IPS-18a (cell line): ENCODE data around the gene GPR68.

Experiments
- H3K27ac ChIP-seq: one replicate; pipeline ENCODE4 v1.5.1; 2013; ENCODE audit warnings: low read length
- H3K27me3 ChIP-seq: one replicate; pipeline ENCODE4 v1.6.1; 2013; ENCODE audit warnings: mild to moderate bottlenecking, low read length; ENCODE audit not compliant: control insufficient read depth, insufficient read depth
- H3K36me3 ChIP-seq: one replicate; pipeline ENCODE4 v1.6.1; 2013; ENCODE audit warnings: low read depth, low read length; ENCODE audit not compliant: control insufficient read depth
- H3K4me1 ChIP-seq: one replicate; pipeline ENCODE4 v1.6.1; 2013; ENCODE audit warnings: low read depth, low read length; ENCODE audit not compliant: control insufficient read depth
- H3K4me3 ChIP-seq: one replicate; pipeline ENCODE4 v1.5.1; 2013; ENCODE audit warnings: low read length
- H3K9ac ChIP-seq: one replicate; pipeline ENCODE4 v1.6.1; 2013; ENCODE audit warnings: mild to moderate bottlenecking, low read length, moderate library complexity
- H3K9me3 ChIP-seq: one replicate; pipeline ENCODE4 v1.6.1; 2013; ENCODE audit warnings: low read depth, low read length; ENCODE audit not compliant: control insufficient read depth

GPR68 gene

GRCh38 chr14:91258876-91259275 is 14.4 kb upstream of the GPR68 start:
- Histone ChIP-seq H3K9ac (no peak overlapping the region), H3K27me3 (peaks cover 20% of the 10 kb centered on the region), H3K4me1 (peaks cover 5% of the 10 kb centered on the region), H3K27ac (no peak overlapping the region), H3K4me3 (no peak overlapping the region), H3K36me3 (no peaks in the 10 kb centered on the region), H3K9me3 (no peaks in the 10 kb centered on the region)

- Histone ChIP-seq H3K36me3 (no peaks in the 10 kb centered on the region), H3K27me3 (peaks cover 15% of the 10 kb centered on the region), H3K9ac (no peak overlapping the region), H3K4me3 (no peak overlapping the region), H3K27ac (no peak overlapping the region), H3K9me3 (no peaks in the 10 kb centered on the region), H3K4me1 (peaks cover 5% of the 10 kb centered on the region)
Observed at GRCh38 chr14:91258011-91258618, 13.6 kb upstream of the GPR68 start.

GRCh38 chr14:91257328-91258010 is 13.0 kb upstream of the GPR68 start:
- Histone ChIP-seq H3K36me3 (no peaks in the 10 kb centered on the region), H3K4me1 (peaks cover 9% of the 10 kb centered on the region), H3K27ac (no peak overlapping the region), H3K9me3 (no peaks in the 10 kb centered on the region), H3K9ac (no peak overlapping the region), H3K27me3 (peaks cover 19% of the 10 kb centered on the region), H3K4me3 (no peak overlapping the region)

GRCh38 chr14:91256661-91257060 is 12.2 kb upstream of the GPR68 start:
- H3K9ac ChIP-seq: no peak overlapping the region
- no peak overlapping the region for H3K27ac ChIP-seq
- peaks cover 9% of the 10 kb centered on the region for H3K4me1 ChIP-seq
- H3K27me3 ChIP-seq: peaks cover 20% of the 10 kb centered on the region
- H3K4me3 ChIP-seq: no peak overlapping the region
- no peaks in the 10 kb centered on the region for H3K36me3 ChIP-seq
- no peaks in the 10 kb centered on the region for H3K9me3 ChIP-seq

- Histone ChIP-seq H3K4me1 (peaks cover 9% of the 10 kb centered on the region), H3K9ac (no peak overlapping the region)
Observed at GRCh38 chr14:91255026-91255695, 10.7 kb upstream of the GPR68 start.

GRCh38 chr14:91254461-91254860 is 10.0 kb upstream of the GPR68 start:
- Histone ChIP-seq H3K4me1 (peaks cover 9% of the 10 kb centered on the region), H3K4me3 (no peak overlapping the region), H3K9ac (no peak overlapping the region), H3K9me3 (no peaks in the 10 kb centered on the region), H3K36me3 (no peaks in the 10 kb centered on the region), H3K27me3 (peaks cover 20% of the 10 kb centered on the region), H3K27ac (no peak overlapping the region)

More at GRCh38 chr14:91255026-91255695, 10.7 kb upstream of the GPR68 start:
- Histone ChIP-seq H3K9me3 (no peaks in the 10 kb centered on the region), H3K27me3 (peaks cover 20% of the 10 kb centered on the region), H3K4me3 (no peak overlapping the region), H3K36me3 (no peaks in the 10 kb centered on the region), H3K27ac (no peak overlapping the region)

- H3K4me1 ChIP-seq: peaks cover 9% of the 10 kb centered on the region
- peaks cover 20% of the 10 kb centered on the region for H3K27me3 ChIP-seq
- no peak overlapping the region for H3K9ac ChIP-seq
- H3K27ac ChIP-seq: no peak overlapping the region
- no peaks in the 10 kb centered on the region for H3K36me3 ChIP-seq
- H3K4me3 ChIP-seq: peak overlapping the region; percentile 64
- H3K9me3 ChIP-seq: no peaks in the 10 kb centered on the region
Observed at GRCh38 chr14:91253795-91254323, 9.4 kb upstream of the GPR68 start.

- Histone ChIP-seq H3K9ac (no peak overlapping the region), H3K9me3 (no peaks in the 10 kb centered on the region), H3K27ac (no peak overlapping the region), H3K4me1 (peaks cover 9% of the 10 kb centered on the region), H3K36me3 (no peaks in the 10 kb centered on the region), H3K4me3 (peak overlapping the region; percentile 64), H3K27me3 (peaks cover 20% of the 10 kb centered on the region)
Observed at GRCh38 chr14:91252871-91253794, 8.6 kb upstream of the GPR68 start.

GRCh38 chr14:91250912-91251311 is 6.4 kb upstream of the GPR68 start:
- Histone ChIP-seq H3K27ac (no peak overlapping the region), H3K27me3 (peaks cover 20% of the 10 kb centered on the region), H3K4me1 (peaks cover 4% of the 10 kb centered on the region), H3K36me3 (no peaks in the 10 kb centered on the region), H3K4me3 (no peak overlapping the region), H3K9ac (no peak overlapping the region), H3K9me3 (no peaks in the 10 kb centered on the region)

- peaks cover 4% of the 10 kb centered on the region for H3K4me1 ChIP-seq
- H3K4me3 ChIP-seq: no peak overlapping the region
- peaks cover 20% of the 10 kb centered on the region for H3K27me3 ChIP-seq
- H3K36me3 ChIP-seq: no peaks in the 10 kb centered on the region
- H3K9me3 ChIP-seq: no peaks in the 10 kb centered on the region
- H3K27ac ChIP-seq: no peak overlapping the region
- no peak overlapping the region for H3K9ac ChIP-seq
Observed at GRCh38 chr14:91249841-91250616, 5.5 kb upstream of the GPR68 start.
